Superior temporal gyrus (tissue), 1 donor: ENCODE data around the gene G6PC3.
"Not testable (repeated sequence)": the region's sequence is repeated elsewhere in the genome, so short reads cannot be mapped to it uniquely, and the experiment has no call there.

Experiments used
- DNase-seq: peaks from one replicate; pipeline ENCODE4 v3.0.0-alpha.2; 2016; ENCODE audit errors: extremely low spot score

The G6PC3 gene, protein sequence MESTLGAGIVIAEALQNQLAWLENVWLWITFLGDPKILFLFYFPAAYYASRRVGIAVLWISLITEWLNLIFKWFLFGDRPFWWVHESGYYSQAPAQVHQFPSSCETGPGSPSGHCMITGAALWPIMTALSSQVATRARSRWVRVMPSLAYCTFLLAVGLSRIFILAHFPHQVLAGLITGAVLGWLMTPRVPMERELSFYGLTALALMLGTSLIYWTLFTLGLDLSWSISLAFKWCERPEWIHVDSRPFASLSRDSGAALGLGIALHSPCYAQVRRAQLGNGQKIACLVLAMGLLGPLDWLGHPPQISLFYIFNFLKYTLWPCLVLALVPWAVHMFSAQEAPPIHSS

GRCh38 chr17:44070455-44071197 lies at the start of gene G6PC3:
G6PC3 (plus strand) TSS chr17:44070735; CDS start chr17:44070966, 231 bp downstream.
- peak; percentile 98 for DNase-seq

DNA sequence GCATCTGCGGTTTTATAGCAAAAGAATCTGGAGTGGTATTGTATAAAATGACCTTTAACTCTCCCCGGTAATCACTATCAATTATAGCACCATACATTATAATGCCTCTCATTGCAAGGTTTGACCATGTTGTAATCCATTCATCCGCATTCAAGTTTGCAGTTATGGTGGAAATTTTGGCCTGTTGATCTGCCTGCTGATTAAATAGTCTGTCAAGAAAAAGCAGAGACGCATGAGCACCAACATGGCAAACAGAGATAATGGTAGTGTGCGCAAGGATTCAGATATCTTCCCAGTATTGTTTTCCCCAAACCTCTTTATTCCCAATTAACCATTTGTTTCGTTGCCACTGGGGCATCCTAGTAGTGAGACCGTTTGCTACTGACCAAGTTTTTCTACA lies 49.3 kb upstream of the G6PC3 start:
- DNase-seq = not testable (repeated sequence)

DNA sequence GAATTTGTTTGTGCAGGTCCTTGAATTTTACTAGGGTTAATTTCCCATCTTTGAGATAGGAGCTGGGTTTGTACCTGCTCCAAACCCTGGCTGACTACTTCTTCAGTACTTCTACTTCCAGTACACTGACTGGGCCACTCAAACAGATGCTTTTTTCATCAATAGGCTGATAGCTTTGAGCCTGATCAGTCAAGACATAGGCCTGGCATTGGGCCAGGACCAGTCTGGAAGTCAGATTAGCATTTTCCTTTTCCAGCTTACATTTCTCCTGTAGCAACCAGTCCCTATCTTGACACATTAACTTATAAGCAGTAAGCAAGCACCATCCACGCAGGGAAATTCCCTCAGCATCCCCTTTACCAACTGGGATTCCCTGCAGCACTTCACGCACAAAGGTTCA lies 48.3 kb upstream of the G6PC3 start:
- DNase-seq = no peak

DNA sequence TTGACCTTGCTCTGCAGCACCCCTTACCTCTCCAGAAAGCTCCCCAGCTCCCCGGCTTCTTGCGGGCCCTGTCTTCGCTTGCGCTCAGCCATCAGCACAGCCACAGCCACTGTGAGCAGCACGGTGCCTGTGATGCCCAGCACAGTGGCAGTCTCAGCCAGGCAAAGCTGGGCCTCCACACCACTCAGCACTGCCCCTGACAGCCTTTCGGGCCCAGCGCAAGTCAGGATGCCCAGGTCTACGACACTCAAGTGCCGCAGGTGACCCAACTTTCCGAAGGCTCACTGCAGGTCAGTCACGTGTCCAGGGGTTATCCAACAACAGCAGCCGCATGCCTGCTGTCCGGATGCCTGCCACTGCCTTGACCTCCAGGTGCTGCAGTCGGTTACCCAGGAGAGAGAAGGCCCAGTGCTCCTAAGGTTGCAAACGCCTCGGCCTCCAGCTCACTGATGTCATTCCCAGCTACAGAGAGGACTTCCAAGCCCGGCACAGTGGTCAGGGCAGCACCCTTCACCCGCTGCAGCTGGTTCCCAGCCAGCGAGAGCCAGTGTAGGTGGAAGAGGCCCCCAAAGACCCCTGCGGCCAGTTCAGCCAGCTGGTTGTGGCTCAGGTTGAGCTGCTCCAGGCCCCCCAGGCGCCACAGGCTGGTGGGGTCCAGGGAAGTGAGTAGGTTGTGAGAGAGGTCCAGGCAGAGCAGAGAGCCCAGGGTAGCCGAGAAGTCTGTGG lies 46.8 kb upstream of the G6PC3 start:
- no peak for DNase-seq

DNA sequence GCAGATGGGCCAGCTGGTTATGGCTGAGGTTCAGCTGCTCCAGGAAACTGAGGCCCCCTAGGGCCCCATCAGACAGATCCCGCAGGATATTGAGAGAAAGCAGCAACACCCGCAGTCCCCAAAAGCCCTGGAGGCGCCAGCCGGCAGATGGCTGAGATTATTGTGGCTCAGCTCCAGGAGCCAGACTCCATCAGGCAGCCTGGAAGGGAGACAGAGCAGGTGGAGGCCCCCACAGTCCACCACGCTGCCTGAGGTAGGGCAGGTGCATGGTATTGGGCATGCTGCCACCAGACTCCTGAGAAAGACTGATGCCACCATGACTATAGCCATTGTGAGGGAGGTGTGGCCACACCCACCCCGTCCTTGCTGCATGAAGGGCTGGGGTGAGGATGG lies 46.3 kb upstream of the G6PC3 start:
- DNase-seq = no peak

GRCh38 chr17:44024853-44025252 lies 45.7 kb upstream of the G6PC3 start:
- DNase-seq = no peak

- DNase-seq = no peak
Observed at GRCh38 chr17:44029736-44030135, 40.8 kb upstream of the G6PC3 start.

DNA sequence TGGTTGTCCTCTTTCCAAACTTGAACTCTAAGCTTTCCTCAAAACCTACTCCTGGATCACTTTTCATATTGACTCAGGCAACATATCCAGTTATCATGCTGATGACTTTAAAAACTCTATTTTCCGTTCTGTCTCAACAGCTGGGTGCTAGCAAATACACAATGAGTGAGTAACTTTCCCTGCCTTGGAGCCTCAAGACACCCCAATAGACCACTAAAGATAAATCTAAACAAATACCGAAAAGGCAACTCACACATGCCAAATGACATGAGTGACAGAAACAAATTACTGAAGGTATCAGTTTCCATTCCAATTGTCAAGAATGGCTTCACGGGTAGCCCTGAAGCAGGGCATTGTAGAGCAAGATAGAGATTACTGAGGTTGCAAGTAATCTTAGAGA lies 40.1 kb upstream of the G6PC3 start:
- DNase-seq = no peak

DNA sequence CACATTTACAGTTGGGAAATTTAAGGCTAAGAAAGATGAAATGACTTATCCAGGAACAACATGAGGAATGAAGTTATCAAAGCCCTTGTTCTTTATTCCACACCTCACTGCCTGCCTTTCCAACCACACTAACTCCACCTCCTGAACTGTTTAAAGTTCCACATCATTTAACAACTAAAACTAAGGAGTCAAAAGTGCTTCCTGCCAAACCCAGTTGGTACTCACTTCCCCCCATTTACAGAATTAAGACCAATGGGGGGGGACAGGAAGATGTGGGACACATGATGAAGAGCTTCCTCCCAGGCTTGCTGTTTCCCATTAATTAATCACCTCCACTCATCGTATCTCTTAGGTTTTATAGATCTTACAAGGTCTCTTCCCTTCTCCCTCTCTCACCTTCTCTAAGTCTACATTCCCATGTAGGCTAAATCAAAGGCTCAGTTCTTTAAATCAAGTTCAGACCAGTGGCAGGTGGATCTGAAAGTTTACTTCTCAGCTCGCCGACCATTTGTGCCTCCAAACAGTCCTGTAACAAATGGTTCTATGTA lies 36.6 kb upstream of the G6PC3 start:
- DNase-seq = no peak

GRCh38 chr17:44034688-44035087 lies 35.8 kb upstream of the G6PC3 start:
- DNase-seq = not testable (repeated sequence)

- DNase-seq = no peak
Observed at GRCh38 chr17:44037471-44037870, 33.1 kb upstream of the G6PC3 start.

GRCh38 chr17:44038604-44039011 lies 31.9 kb upstream of the G6PC3 start:
- DNase-seq = peak; percentile 25

GRCh38 chr17:44039829-44040635 lies 30.5 kb upstream of the G6PC3 start:
- DNase-seq = no peak

- peak; percentile 44 for DNase-seq
Observed at GRCh38 chr17:44043272-44043696, 27.3 kb upstream of the G6PC3 start.

- peak; percentile 42 for DNase-seq
Observed at GRCh38 chr17:44044071-44044470, 26.5 kb upstream of the G6PC3 start.

DNA sequence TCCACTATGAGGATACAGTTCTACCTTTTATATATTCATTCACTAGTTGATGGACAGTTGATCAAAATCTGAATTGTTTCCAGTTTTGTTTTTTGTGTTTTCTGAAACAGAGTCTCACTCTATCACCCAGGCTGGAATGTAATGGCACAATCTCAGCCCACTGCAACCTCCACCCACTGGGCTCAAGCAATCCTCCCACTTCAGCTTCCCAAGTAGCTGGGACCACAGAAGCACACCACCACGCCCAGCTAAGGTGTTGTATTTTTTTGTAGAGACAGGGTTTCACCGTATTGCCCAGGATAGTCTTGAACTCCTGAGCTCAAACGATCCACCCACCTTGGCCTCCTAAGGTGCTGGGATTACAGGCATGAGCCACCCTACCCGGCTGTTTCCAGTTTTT lies 25.0 kb upstream of the G6PC3 start:
- DNase-seq = no peak

GRCh38 chr17:44046893-44047292 lies 23.6 kb upstream of the G6PC3 start:
- not testable (repeated sequence) for DNase-seq

GRCh38 chr17:44049294-44050060 lies 21.1 kb upstream of the G6PC3 start:
- DNase-seq = no peak

- DNase-seq = no peak
Observed at GRCh38 chr17:44053125-44053872, 17.2 kb upstream of the G6PC3 start.
